H9 (cell line): ENCODE measurements around the gene TTC7B. TPM values are rescaled to one million over a fixed set of nuclear protein-coding genes. Genes with fewer than 3 reads are reported as not detected.

Experiments used
- DNase-seq: peaks from one replicate; pipeline ENCODE4 v3.0.0-alpha.2; 2017
- H2AFZ ChIP-seq: one replicate; pipeline ENCODE4 v1.6.1; 2013; ENCODE audit warnings: mild to moderate bottlenecking, low read length, control low read depth, moderate library complexity
- H2AK5ac ChIP-seq: 2 replicates; pipeline ENCODE4 v1.6.1; 2013; ENCODE audit warnings: low read length, control low read depth, mixed read lengths; ENCODE audit not compliant: insufficient read length
- H2BK120ac ChIP-seq: one replicate; pipeline ENCODE4 v1.6.1; 2013; ENCODE audit warnings: low read depth, mild to moderate bottlenecking, low read length, control low read depth, inconsistent platforms; ENCODE audit not compliant: poor library complexity, severe bottlenecking
- H2BK12ac ChIP-seq: 2 replicates; pipeline ENCODE4 v1.6.1; 2013; ENCODE audit warnings: low read length, control low read depth, mixed read lengths, low read depth; ENCODE audit not compliant: insufficient read length
- H2BK15ac ChIP-seq: 2 replicates; pipeline ENCODE4 v1.6.1; 2013; ENCODE audit warnings: low read depth, low read length, control low read depth
- H2BK20ac ChIP-seq: one replicate; pipeline ENCODE4 v1.6.1; 2013; ENCODE audit warnings: low read depth, mild to moderate bottlenecking, low read length, control low read depth, inconsistent platforms; ENCODE audit not compliant: poor library complexity, severe bottlenecking
- H2BK5ac ChIP-seq: 2 replicates; pipeline ENCODE4 v1.6.1; 2013; ENCODE audit warnings: low read length, control low read depth, mixed read lengths; ENCODE audit not compliant: insufficient read length
- H3K14ac ChIP-seq: 2 replicates; pipeline ENCODE4 v1.6.1; 2013; ENCODE audit warnings: low read length, control low read depth; ENCODE audit not compliant: insufficient read depth
- H3K18ac ChIP-seq: 2 replicates; pipeline ENCODE4 v1.6.1; 2013; ENCODE audit warnings: low read depth, mild to moderate bottlenecking, mixed read lengths, low read length, control low read depth; ENCODE audit not compliant: insufficient read length
- H3K23ac ChIP-seq: 2 replicates; pipeline ENCODE4 v1.6.1; 2013; ENCODE audit warnings: low read length, control low read depth, mixed read lengths, low read depth; ENCODE audit not compliant: insufficient read length
- H3K23me2 ChIP-seq: 2 replicates; pipeline ENCODE4 v1.6.1; 2013; ENCODE audit warnings: low read depth, mild to moderate bottlenecking, mixed read lengths, low read length, control low read depth; ENCODE audit not compliant: insufficient read length, poor library complexity, severe bottlenecking
- H3K27ac ChIP-seq: 2 replicates; pipeline ENCODE4 v1.5.1; 2013; ENCODE audit warnings: low read length, control low read depth, mixed read lengths, low read depth; ENCODE audit not compliant: insufficient read length
- H3K27me3 ChIP-seq: 2 replicates; pipeline ENCODE4 v1.6.1; 2013; ENCODE audit warnings: low read length, control low read depth, inconsistent platforms; ENCODE audit not compliant: insufficient read depth
- H3K4ac ChIP-seq: 2 replicates; pipeline ENCODE4 v1.6.1; 2013; ENCODE audit warnings: low read depth, mild to moderate bottlenecking, control low read depth, inconsistent platforms, low read length, moderate library complexity
- H3K4me1 ChIP-seq: 2 replicates; pipeline ENCODE4 v1.6.1; 2013; ENCODE audit warnings: low read length, control low read depth, inconsistent platforms; ENCODE audit not compliant: insufficient read depth
- H3K4me2 ChIP-seq: 2 replicates; pipeline ENCODE4 v1.6.1; 2013; ENCODE audit warnings: low read length, control low read depth, mixed read lengths; ENCODE audit not compliant: insufficient read length, insufficient read depth
- H3K56ac ChIP-seq: 2 replicates; pipeline ENCODE4 v1.6.1; 2013; ENCODE audit warnings: low read depth, mild to moderate bottlenecking, mixed read lengths, low read length, control low read depth; ENCODE audit not compliant: insufficient read length
- H3K79me1 ChIP-seq: 2 replicates; pipeline ENCODE4 v1.6.1; 2013; ENCODE audit warnings: low read depth, mild to moderate bottlenecking, moderate library complexity, low read length, control low read depth, inconsistent platforms; ENCODE audit not compliant: insufficient read depth, poor library complexity, severe bottlenecking
- H3K79me2 ChIP-seq: 2 replicates; pipeline ENCODE4 v1.6.1; 2013; ENCODE audit warnings: low read length, control low read depth, inconsistent platforms; ENCODE audit not compliant: insufficient read depth
- H3K9ac ChIP-seq: 2 replicates; pipeline ENCODE4 v1.6.1; 2013; ENCODE audit warnings: low read length, control low read depth, mixed read lengths; ENCODE audit not compliant: insufficient read length; ENCODE audit errors: extremely low read depth
- H3K9me3 ChIP-seq: one replicate; pipeline ENCODE4 v1.6.1; 2013; ENCODE audit warnings: low read depth, low read length, inconsistent platforms; ENCODE audit not compliant: control insufficient read depth
- H3T11ph ChIP-seq: one replicate; pipeline ENCODE4 v1.6.1; 2013; ENCODE audit warnings: mild to moderate bottlenecking, low read length, control low read depth, inconsistent platforms
- H4K20me1 ChIP-seq: one replicate; pipeline ENCODE4 v1.6.1; 2013; ENCODE audit not compliant: control insufficient read depth, insufficient read length, insufficient read depth
- H4K5ac ChIP-seq: 2 replicates; pipeline ENCODE4 v1.6.1; 2013; ENCODE audit warnings: low read depth, mild to moderate bottlenecking, mixed read lengths, low read length, control low read depth; ENCODE audit not compliant: insufficient read length
- H4K8ac ChIP-seq: replicated peaks from 2 replicates; pipeline ENCODE4 v1.6.1; 2013; ENCODE audit warnings: low read length, control low read depth, mixed read lengths, low read depth; ENCODE audit not compliant: insufficient read length
- H4K91ac ChIP-seq: 2 replicates; pipeline ENCODE4 v1.6.1; 2013; ENCODE audit warnings: low read depth, mild to moderate bottlenecking, moderate library complexity, mixed read lengths, low read length, control low read depth; ENCODE audit not compliant: insufficient read length
- H3K27ac Mint-ChIP-seq, 3 experiments: 2 replicates in 2 of 3; 3 replicates in 1 of 3; pipeline ENCODE4 v1.8.0; 2020 to 2021; ENCODE audit warnings: mixed read lengths in 3 of 3, mild to moderate bottlenecking in 1 of 3, moderate library complexity in 1 of 3
- H3K27me3 Mint-ChIP-seq: 2 replicates; pipeline ENCODE4 v1.8.0; 2021; ENCODE audit warnings: low read depth, mild to moderate bottlenecking, moderate library complexity, mixed read lengths
- H3K36me3 Mint-ChIP-seq, 3 experiments: 2 replicates in 2 of 3; 3 replicates in 1 of 3; pipeline ENCODE4 v1.8.0; 2020 to 2021; ENCODE audit warnings: low read depth in 3 of 3, mixed read lengths in 3 of 3; ENCODE audit not compliant: insufficient read depth in 1 of 3
- H3K4me1 Mint-ChIP-seq, 2 experiments: 2 replicates each; pipeline ENCODE4 v1.8.0; 2020; ENCODE audit warnings: mixed read lengths in 2 of 2
- H3K4me3 Mint-ChIP-seq, 2 experiments: 2 replicates in 1 of 2; 3 replicates in 1 of 2; pipeline ENCODE4 v1.8.0; 2020 to 2021; ENCODE audit warnings: mild to moderate bottlenecking in 2 of 2, mixed read lengths in 2 of 2, moderate library complexity in 1 of 2
- H3K9me3 Mint-ChIP-seq, 2 experiments: 2 replicates in 1 of 2; 3 replicates in 1 of 2; pipeline ENCODE4 v1.8.0; 2020; ENCODE audit warnings: mild to moderate bottlenecking in 2 of 2, mixed read lengths in 2 of 2, moderate library complexity in 1 of 2
- WGBS: extraction: QIAGEN DNeasy Blood & Tissue Kit; methylation state at CpG from one replicate; pipeline ENCODE4 v1.1.7; 2013; ENCODE audit warnings: missing lambda C conversion rate, low lambda C conversion rate, mixed read lengths; ENCODE audit not compliant: insufficient read length; ENCODE audit errors: extremely low coverage; 5-methylcytosine and 5-hydroxymethylcytosine counted together
- total RNA-seq: library from RNA; stranded (reverse); gene quantifications from 2 replicates; pipeline ENCODE4 v1.2.1, GENCODE V29; 2021
- TF ChIP-seq, protein P1 (sequence below): fragments of 200-600 bp; sonication (generic); conservative IDR thresholded peaks from 3 replicates; pipeline ENCODE4 v1.8.0; 2021; ENCODE audit warnings: antibody characterized with exemption, mild to moderate bottlenecking

Gene TTC7B
- total RNA-seq, 1 experiment from 2014 or later = 33.7 TPM

DNA sequence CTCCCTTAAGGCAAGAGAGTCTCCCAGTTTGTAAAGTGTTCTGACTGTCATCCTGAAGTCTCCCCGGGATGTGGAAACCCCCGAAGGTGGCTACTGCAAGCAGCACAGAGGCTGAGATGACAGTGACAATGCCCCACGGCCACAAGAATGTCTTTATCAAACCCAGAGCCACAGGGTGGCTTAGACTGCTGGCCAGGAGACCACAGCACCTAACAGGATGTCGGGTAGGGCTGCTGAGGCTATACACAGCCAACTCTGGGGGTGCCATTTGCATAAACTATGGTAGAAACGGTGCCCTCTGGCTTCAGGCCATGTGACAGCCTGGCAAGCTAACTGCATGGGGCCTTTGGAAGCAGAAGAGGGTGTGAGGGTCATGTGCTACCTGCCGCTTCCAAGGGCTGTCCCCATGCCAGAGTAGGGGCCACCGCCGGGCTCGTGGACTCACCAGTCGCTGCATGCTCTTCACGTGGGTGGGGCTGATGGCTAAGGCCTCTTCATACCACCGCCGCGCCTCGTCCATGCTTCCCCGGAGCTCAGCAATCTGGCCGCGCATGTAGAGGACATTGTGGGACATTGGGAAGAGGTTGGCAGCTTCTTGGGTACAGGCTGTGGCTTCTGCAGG lies 238.5 kb downstream of the TTC7B start:
- no peaks in the 10 kb centered on the region for H3K27me3 ChIP-seq
- no peak for DNase-seq
- H2BK15ac ChIP-seq = no peak overlapping the region
- no peaks in the 10 kb centered on the region for H3K79me2 ChIP-seq
- no peak overlapping the region for H3K9ac ChIP-seq
- H4K91ac ChIP-seq = no peak overlapping the region
- H3K4ac ChIP-seq = no peak overlapping the region
- H3K4me2 ChIP-seq = no peak overlapping the region
- WGBS = no CpG with 5 or more reads among the region's 18 CpGs
- no peak overlapping the region for H2BK5ac ChIP-seq
- no peaks in the 10 kb centered on the region for H3K9me3 Mint-ChIP-seq
- no peak overlapping the region for H3K23ac ChIP-seq
- H3T11ph ChIP-seq = no peak overlapping the region
- TF ChIP-seq, protein P1, sequence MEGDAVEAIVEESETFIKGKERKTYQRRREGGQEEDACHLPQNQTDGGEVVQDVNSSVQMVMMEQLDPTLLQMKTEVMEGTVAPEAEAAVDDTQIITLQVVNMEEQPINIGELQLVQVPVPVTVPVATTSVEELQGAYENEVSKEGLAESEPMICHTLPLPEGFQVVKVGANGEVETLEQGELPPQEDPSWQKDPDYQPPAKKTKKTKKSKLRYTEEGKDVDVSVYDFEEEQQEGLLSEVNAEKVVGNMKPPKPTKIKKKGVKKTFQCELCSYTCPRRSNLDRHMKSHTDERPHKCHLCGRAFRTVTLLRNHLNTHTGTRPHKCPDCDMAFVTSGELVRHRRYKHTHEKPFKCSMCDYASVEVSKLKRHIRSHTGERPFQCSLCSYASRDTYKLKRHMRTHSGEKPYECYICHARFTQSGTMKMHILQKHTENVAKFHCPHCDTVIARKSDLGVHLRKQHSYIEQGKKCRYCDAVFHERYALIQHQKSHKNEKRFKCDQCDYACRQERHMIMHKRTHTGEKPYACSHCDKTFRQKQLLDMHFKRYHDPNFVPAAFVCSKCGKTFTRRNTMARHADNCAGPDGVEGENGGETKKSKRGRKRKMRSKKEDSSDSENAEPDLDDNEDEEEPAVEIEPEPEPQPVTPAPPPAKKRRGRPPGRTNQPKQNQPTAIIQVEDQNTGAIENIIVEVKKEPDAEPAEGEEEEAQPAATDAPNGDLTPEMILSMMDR = no peak
- H3K79me1 ChIP-seq = no peaks in the 10 kb centered on the region
- H4K8ac ChIP-seq = no peak overlapping the region
- H3K14ac ChIP-seq = no peak overlapping the region
- no peak overlapping the region for H3K18ac ChIP-seq
- no peak overlapping the region for H3K56ac ChIP-seq
- H3K4me1 Mint-ChIP-seq = peaks cover 30 to 35% of the 10 kb centered on the region in 2 experiments
- no peaks in the 10 kb centered on the region for H3K9me3 ChIP-seq
- no peak overlapping the region for H3K4me3 Mint-ChIP-seq
- no peaks in the 10 kb centered on the region for H3K23me2 ChIP-seq
- no peak overlapping the region for H2BK20ac ChIP-seq
- peaks cover 9% of the 10 kb centered on the region; the same call in 1 of the 2 replicates for H3K4me1 ChIP-seq
- H2AK5ac ChIP-seq = no peak overlapping the region
- H2AFZ ChIP-seq = no peak overlapping the region
- no peak overlapping the region for H2BK120ac ChIP-seq
- H4K5ac ChIP-seq = no peak overlapping the region
- no peak overlapping the region for H3K27ac ChIP-seq
- no peak overlapping the region for H2BK12ac ChIP-seq
- peaks cover 6% of the 10 kb centered on the region for H4K20me1 ChIP-seq
- H3K27ac Mint-ChIP-seq = no peak overlapping the region; a peak in 1 of 7 replicates
- H3K36me3 Mint-ChIP-seq = no peaks in the 10 kb centered on the region; a peak in 1 of 7 replicates
- H3K27me3 Mint-ChIP-seq = no peaks in the 10 kb centered on the region; the same call in 1 of the 2 replicates
